ENCODE results near the gene GPR89A.

- no peak for TF ChIP-seq NFRKB (IDR thresholded peaks at IDR 0.05)
- no peak for TF ChIP-seq FOXK2 (IDR thresholded peaks at IDR 0.05)
- no peak for TF ChIP-seq BHLHE40 (IDR thresholded peaks at IDR 0.05; ENCODE audit: borderline replicate concordance)
- no peak for TF ChIP-seq FOXA1 (IDR thresholded peaks at IDR 0.05)
- no peak for TF ChIP-seq SUZ12 (IDR thresholded peaks at IDR 0.05)
- TF ChIP-seq ZNF384 (IDR thresholded peaks at IDR 0.05): no peak
Measured at GRCh38 chr1:145708063-145708462, 100.3 kb downstream of the GPR89A start.

Data from HEK293T (cell line).